ENCODE data around the gene FER1L5. TPM values are rescaled to one million over a fixed set of nuclear protein-coding genes. Genes with fewer than 3 reads are reported as not detected.

The FER1L5 gene
- total RNA-seq, 1 donor from 2014 or later, result 1.0 TPM

- H3K4me3 Mint-ChIP-seq (ENCODE audit: unreplicated experiment), result no peak overlapping the region
- H3K27me3 Mint-ChIP-seq (ENCODE audit: unreplicated experiment), result peaks cover 2% of the 10 kb centered on the region
- DNase-seq (ENCODE audit: low spot score), result no peak
- H3K27ac Mint-ChIP-seq (ENCODE audit: unreplicated experiment), result no peak overlapping the region
- peaks cover 6% of the 10 kb centered on the region for H3K4me1 Mint-ChIP-seq (ENCODE audit: unreplicated experiment)
- TF ChIP-seq CTCF (IDR thresholded peaks at IDR 0.05; ENCODE audit: unreplicated experiment), result no peak
- no peaks in the 10 kb centered on the region for H3K9me3 Mint-ChIP-seq (ENCODE audit: unreplicated experiment)
- no peaks in the 10 kb centered on the region for H3K36me3 Mint-ChIP-seq (ENCODE audit: low read depth, unreplicated experiment)
Observed at GRCh38 chr2:96692094-96692971, 49.8 kb downstream of the FER1L5 start.

DNA sequence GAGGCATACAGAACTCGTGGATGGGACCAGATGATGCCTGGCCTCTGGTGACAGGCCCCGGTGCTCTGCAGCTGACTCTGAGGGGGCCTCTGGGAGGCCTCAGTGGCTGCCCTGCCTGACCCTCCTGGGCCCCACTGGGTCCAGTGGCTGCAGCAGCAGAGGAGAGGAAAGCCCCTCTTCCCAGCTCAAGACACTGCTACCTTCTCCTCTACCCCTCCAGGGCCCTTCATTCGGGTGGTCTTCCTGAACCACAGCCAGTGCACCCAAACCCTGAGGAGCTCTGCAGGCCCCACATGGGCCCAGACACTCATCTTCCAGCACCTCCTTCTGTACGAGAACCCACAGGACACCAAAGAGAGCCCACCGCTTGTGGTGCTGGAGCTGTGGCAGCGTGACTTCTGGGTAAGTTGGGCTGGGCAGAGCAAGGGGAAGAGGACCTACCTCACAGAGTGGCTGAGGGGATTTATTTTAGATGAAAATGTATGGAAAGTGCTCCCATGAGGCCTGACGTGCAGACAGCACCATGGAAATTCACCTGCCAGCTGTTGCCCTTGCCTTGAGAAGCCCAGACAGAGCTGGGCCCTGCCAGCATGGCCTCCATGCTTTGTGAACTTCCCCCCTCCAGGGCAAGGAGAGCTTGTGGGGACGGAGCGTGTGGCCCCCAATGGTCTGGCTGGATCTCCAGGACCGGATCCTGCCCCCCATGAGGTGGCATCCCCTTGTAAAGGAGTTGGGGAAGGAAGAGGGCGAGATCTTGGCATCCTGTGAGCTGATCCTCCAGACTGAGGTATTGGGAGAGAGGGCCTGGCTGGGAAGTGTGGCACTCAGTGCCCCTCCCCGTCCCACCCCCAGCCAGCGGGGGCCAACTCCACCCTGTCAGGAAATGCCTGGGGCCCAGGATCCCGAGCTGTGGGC is 51.0 kb downstream of the FER1L5 start:
- Mint-ChIP-seq H3K9me3 (ENCODE audit: unreplicated experiment) (no peaks in the 10 kb centered on the region), H3K27me3 (ENCODE audit: unreplicated experiment) (peaks cover 2% of the 10 kb centered on the region), H3K4me3 (ENCODE audit: unreplicated experiment) (no peak overlapping the region), H3K4me1 (ENCODE audit: unreplicated experiment) (peaks cover 6% of the 10 kb centered on the region), H3K27ac (ENCODE audit: unreplicated experiment) (no peak overlapping the region), H3K36me3 (ENCODE audit: low read depth, unreplicated experiment) (no peaks in the 10 kb centered on the region)
- DNase-seq (ENCODE audit: low spot score), result no peak
- TF ChIP-seq CTCF (IDR thresholded peaks at IDR 0.05; ENCODE audit: unreplicated experiment), result no peak

DNA sequence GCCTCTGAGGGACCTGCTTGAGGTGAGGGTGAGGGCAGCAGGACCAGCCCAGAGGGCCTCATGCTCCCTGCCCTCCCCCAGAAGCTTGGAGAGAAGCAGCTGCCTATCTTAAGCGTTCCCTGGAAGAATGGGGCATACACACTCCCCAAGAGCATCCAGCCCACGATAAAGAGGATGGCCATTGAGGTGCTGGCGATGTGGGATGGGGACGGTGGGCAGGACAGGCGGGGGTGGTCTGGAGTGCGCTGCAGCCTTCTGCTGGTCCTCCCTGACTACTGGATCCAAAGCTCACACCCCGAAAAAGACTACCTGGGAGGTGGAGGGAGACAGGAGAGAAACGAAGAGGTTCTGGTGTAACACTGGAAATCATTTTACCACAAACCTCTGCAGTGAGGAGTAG is 51.7 kb downstream of the FER1L5 start:
- DNase-seq (ENCODE audit: low spot score), result no peak
- H3K27ac Mint-ChIP-seq (ENCODE audit: unreplicated experiment), result no peak overlapping the region
- peaks cover 6% of the 10 kb centered on the region for H3K4me1 Mint-ChIP-seq (ENCODE audit: unreplicated experiment)
- H3K27me3 Mint-ChIP-seq (ENCODE audit: unreplicated experiment), result no peaks in the 10 kb centered on the region
- no peak overlapping the region for H3K4me3 Mint-ChIP-seq (ENCODE audit: unreplicated experiment)
- no peak for TF ChIP-seq CTCF (IDR thresholded peaks at IDR 0.05; ENCODE audit: unreplicated experiment)
- H3K9me3 Mint-ChIP-seq (ENCODE audit: unreplicated experiment), result no peaks in the 10 kb centered on the region
- no peaks in the 10 kb centered on the region for H3K36me3 Mint-ChIP-seq (ENCODE audit: low read depth, unreplicated experiment)

GRCh38 chr2:96694816-96695455 is 52.4 kb downstream of the FER1L5 start:
- no peak overlapping the region for H3K4me3 Mint-ChIP-seq (ENCODE audit: unreplicated experiment)
- H3K4me1 Mint-ChIP-seq (ENCODE audit: unreplicated experiment), result peaks cover 6% of the 10 kb centered on the region
- H3K27me3 Mint-ChIP-seq (ENCODE audit: unreplicated experiment), result peaks cover 3% of the 10 kb centered on the region
- TF ChIP-seq CTCF (IDR thresholded peaks at IDR 0.05; ENCODE audit: unreplicated experiment), result no peak
- DNase-seq (ENCODE audit: low spot score), result no peak
- H3K36me3 Mint-ChIP-seq (ENCODE audit: low read depth, unreplicated experiment), result no peaks in the 10 kb centered on the region
- H3K27ac Mint-ChIP-seq (ENCODE audit: unreplicated experiment), result no peak overlapping the region
- H3K9me3 Mint-ChIP-seq (ENCODE audit: unreplicated experiment), result no peaks in the 10 kb centered on the region
